Right lobe of liver (tissue), 6 donors: ENCODE data around the gene TBC1D1. TPM values are rescaled to one million over a fixed set of nuclear protein-coding genes. Genes with fewer than 3 reads are reported as not detected.

Source experiments
- ATAC-seq, 4 donors: fragments of 200-7000 bp; cut with Tn5 transposase; one replicate each; pipeline ENCODE4 v1.9.1; 2020; ENCODE audit warnings: mild to moderate bottlenecking in 4 of 4, moderate library complexity in 4 of 4
- DNase-seq, 3 donors: peaks; one replicate each; pipeline ENCODE4 v3.0.0-alpha.2; 2020
- H3K27ac ChIP-seq, 3 donors: fragments of 200-600 bp; one replicate each; pipeline ENCODE4 v1.8.0; 2022
- H3K27me3 ChIP-seq, 2 donors: fragments of 200-600 bp; one replicate each; pipeline ENCODE4 v1.8.0; 2022
- H3K36me3 ChIP-seq, 4 donors: fragments of 200-600 bp; sonication (generic) in 1 of 4; one replicate each; pipeline versions ENCODE4 v1.5.1 to v1.8.0; 2017 to 2022; ENCODE audit warnings: control low read depth in 1 of 4
- H3K4me1 ChIP-seq, 4 donors: fragments of 200-600 bp; sonication (generic) in 1 of 4; one replicate each; pipeline versions ENCODE4 v1.5.1 to v1.8.0; 2017 to 2022; ENCODE audit warnings: control low read depth in 1 of 4
- H3K4me3 ChIP-seq, 3 donors: fragments of 200-600 bp; one replicate each; pipeline ENCODE4 v1.8.0; 2022
- H3K9me3 ChIP-seq, 4 donors: fragments of 200-600 bp; sonication (generic) in 1 of 4; one replicate each; pipeline versions ENCODE4 v1.5.1 to v1.8.0; 2017 to 2022; ENCODE audit warnings: control low read depth in 1 of 4
- POLR2A ChIP-seq: fragments of 450-650 bp; IDR thresholded peaks from one replicate; pipeline ENCODE4 v1.6.1; 2017; ENCODE audit warnings: antibody characterized with exemption, mild to moderate bottlenecking
- WGBS: methylation state at CpG from one replicate; pipeline ENCODE4 v1.1.6; 2018; ENCODE audit warnings: low coverage, low lambda C conversion rate; ENCODE audit not compliant: insufficient coverage; ENCODE audit errors: missing lambda C conversion rate; 5-methylcytosine and 5-hydroxymethylcytosine counted together
- intact Hi-C, 2 donors: fragments of 100-400 bp; cut with DNase I; formaldehyde crosslinking; loops; one replicate each; pipeline versions ENCODE4 v1.11.2 to v1.14.1; 2022
- total RNA-seq, 6 experiments: library from RNA; depleted of rRNA in 2 of 6; stranded (reverse); fragments of >200 nt in 2 of 6; fragmentation: NEBNext Ultra II Directional in 3 of 6; extraction: Animal tissue kit (Norgen Biotek cat#: 25700) in 3 of 6; gene quantifications; one replicate each; pipeline versions ENCODE4 v1.1.0 to v1.2.4, GENCODE V29; 2016 to 2023
- TF ChIP-seq, protein P1 (sequence below), 4 donors: fragments of 200-600 bp in 3 of 4; fragments of 450-650 bp in 1 of 4; IDR thresholded peaks; one replicate each; pipeline versions ENCODE4 v1.5.1 to v1.8.0; 2016 to 2022; ENCODE audit warnings: antibody characterized with exemption in 4 of 4, mild to moderate bottlenecking in 2 of 4
- donor health status: DM: no; HTN: yes; CAD: no.
- donor health status: DM: no; HTN: no; CAD: no.
- donor health status: DM: no; HTN: no; CAD: no.
- donor health status: DM: no; HTN: yes; CAD: no.
- donor health status: DM: no; HTN: yes; CAD: no.

TBC1D1 gene
- total RNA-seq, 6 experiments from 2014 or later, result 21.2 to 67.5 (median 35.8) TPM

DNA sequence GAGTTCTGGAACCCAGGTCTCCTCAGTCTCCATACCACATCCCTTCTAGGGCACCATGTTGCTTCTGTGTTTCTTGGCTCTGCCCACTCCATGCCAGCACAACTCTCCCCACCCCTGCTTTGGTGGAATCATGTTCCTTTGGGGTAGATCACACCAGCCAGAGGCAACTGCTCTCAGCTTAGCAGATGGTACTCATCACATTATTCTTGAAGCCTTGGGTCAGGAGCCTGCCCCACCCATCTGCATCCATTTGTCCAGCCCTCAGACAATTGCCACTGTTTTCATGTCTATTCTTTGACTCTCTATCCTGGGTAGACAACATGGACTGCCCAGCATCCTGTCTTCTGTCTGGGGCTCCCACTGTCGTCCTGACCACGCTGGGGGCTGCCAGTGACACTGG lies 216.9 kb downstream of the TBC1D1 start:
- Histone ChIP-seq H3K36me3 (peaks cover 0 to 2% (median 0%) of the 10 kb centered on the region in 4 donors), H3K27ac (no peak overlapping the region), H3K4me3 (no peak overlapping the region), H3K9me3 (no peaks in the 10 kb centered on the region), H3K4me1 (peaks cover 0 to 14% (median 4%) of the 10 kb centered on the region in 4 donors), H3K27me3 (no peaks in the 10 kb centered on the region)
- WGBS, result 67% methylated on average over 2 of the region's 2 CpGs
- DNase-seq (no peak), ATAC-seq (no peak)
- intact Hi-C loops, result no loop called here
- TF ChIP-seq, protein P1, sequence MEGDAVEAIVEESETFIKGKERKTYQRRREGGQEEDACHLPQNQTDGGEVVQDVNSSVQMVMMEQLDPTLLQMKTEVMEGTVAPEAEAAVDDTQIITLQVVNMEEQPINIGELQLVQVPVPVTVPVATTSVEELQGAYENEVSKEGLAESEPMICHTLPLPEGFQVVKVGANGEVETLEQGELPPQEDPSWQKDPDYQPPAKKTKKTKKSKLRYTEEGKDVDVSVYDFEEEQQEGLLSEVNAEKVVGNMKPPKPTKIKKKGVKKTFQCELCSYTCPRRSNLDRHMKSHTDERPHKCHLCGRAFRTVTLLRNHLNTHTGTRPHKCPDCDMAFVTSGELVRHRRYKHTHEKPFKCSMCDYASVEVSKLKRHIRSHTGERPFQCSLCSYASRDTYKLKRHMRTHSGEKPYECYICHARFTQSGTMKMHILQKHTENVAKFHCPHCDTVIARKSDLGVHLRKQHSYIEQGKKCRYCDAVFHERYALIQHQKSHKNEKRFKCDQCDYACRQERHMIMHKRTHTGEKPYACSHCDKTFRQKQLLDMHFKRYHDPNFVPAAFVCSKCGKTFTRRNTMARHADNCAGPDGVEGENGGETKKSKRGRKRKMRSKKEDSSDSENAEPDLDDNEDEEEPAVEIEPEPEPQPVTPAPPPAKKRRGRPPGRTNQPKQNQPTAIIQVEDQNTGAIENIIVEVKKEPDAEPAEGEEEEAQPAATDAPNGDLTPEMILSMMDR (IDR thresholded peaks at IDR 0.05), result no peak
- TF ChIP-seq POLR2A, result no peak

- intact Hi-C loops, result no loop called here
- no peak for DNase-seq
- TF ChIP-seq, protein P1 (IDR thresholded peaks at IDR 0.05), result no peak
- TF ChIP-seq POLR2A, result no peak
- H3K9me3 ChIP-seq, result no peaks in the 10 kb centered on the region
- H3K27ac ChIP-seq, result peak overlapping the region in 1 of 3 donors; percentile 4
- peak in 3 of 4 donors; percentile 5 to 10 (median 9) for ATAC-seq
- 39% methylated on average over 3 of the region's 3 CpGs for WGBS
- H3K4me1 ChIP-seq, result peaks cover 0 to 14% (median 4%) of the 10 kb centered on the region in 4 donors
- no peaks in the 10 kb centered on the region for H3K27me3 ChIP-seq
- no peaks in the 10 kb centered on the region for H3K36me3 ChIP-seq
- H3K4me3 ChIP-seq, result no peak overlapping the region
Observed at GRCh38 chr4:38109370-38109769, 218.5 kb downstream of the TBC1D1 start.

DNA sequence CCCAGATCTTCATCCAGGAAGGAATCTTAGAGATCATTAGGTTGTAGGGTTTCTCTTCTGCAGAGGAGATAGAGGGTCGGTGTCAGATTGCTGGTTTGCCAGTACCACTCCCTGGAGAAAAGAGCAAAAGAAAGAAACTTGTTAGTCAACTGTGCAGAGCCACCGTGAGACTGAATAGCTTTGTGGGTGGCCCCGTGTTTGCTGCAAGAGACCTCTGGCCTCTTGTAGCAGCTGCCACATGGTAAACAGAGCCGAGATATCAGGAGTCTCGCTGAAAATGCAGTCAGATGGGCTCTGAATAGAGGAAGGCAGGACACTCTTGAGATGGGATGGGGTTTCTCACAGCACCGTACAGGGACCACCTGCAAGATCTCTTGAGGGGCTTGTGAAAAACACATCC lies 219.0 kb downstream of the TBC1D1 start:
- ATAC-seq, result peak; percentile 80 to 90 (median 88)

GRCh38 chr4:38111024-38111423 lies 220.1 kb downstream of the TBC1D1 start:
- 88% methylated on average over 3 of the region's 7 CpGs for WGBS
- ATAC-seq, result no peak
- peaks cover 0 to 14% (median 4%) of the 10 kb centered on the region in 4 donors for H3K4me1 ChIP-seq

More for the DNA sequence above, 219.0 kb downstream of the TBC1D1 start:
- H3K27me3 ChIP-seq, result no peaks in the 10 kb centered on the region
- WGBS, result 31% methylated on average over 5 of the region's 6 CpGs
- peak overlapping the region in 1 of 3 donors; percentile 4 for H3K27ac ChIP-seq
- H3K36me3 ChIP-seq, result no peaks in the 10 kb centered on the region
- intact Hi-C loops, result no loop called here
- H3K4me3 ChIP-seq, result no peak overlapping the region
- H3K4me1 ChIP-seq, result peaks cover 0 to 14% (median 4%) of the 10 kb centered on the region in 4 donors
- no peak for TF ChIP-seq POLR2A
- TF ChIP-seq, protein P1 (IDR thresholded peaks at IDR 0.05), result no peak
- no peaks in the 10 kb centered on the region for H3K9me3 ChIP-seq
- peak in 1 of 3 donors; percentile 65 for DNase-seq

More at GRCh38 chr4:38111024-38111423, 220.1 kb downstream of the TBC1D1 start:
- intact Hi-C loops, result no loop called here
- Histone ChIP-seq H3K4me3 (no peak overlapping the region), H3K36me3 (peaks cover 0 to 3% (median 0%) of the 10 kb centered on the region in 4 donors), H3K27me3 (no peaks in the 10 kb centered on the region), H3K9me3 (no peaks in the 10 kb centered on the region), H3K27ac (no peak overlapping the region)
- TF ChIP-seq POLR2A, result no peak
- TF ChIP-seq, protein P1 (IDR thresholded peaks at IDR 0.05), result no peak
- no peak for DNase-seq
